NCI-H226 (cell line): ENCODE results near the gene PRCD.
A peak's percentile ranks its signal among the peaks of the same experiment; 100 is the strongest.

ENCODE experiments used
- DNase-seq: peaks from one replicate; pipeline ENCODE4 v3.0.0-alpha.2; 2015

PRCD gene

GRCh38 chr17:76575570-76575969 is 35.7 kb downstream of the PRCD start:
- no peak for DNase-seq

GRCh38 chr17:76576189-76576588 is 36.3 kb downstream of the PRCD start:
- no peak for DNase-seq

GRCh38 chr17:76577876-76578275 is 38.0 kb downstream of the PRCD start:
- DNase-seq, result no peak

- DNase-seq, result no peak
These were observed 38.5 kb downstream of the PRCD start for GRCh38 chr17:76578376-76578775.

GRCh38 chr17:76579281-76579680 is 39.4 kb downstream of the PRCD start:
- DNase-seq, result no peak

GRCh38 chr17:76581515-76581914 is 41.7 kb downstream of the PRCD start:
- no peak for DNase-seq

GRCh38 chr17:76582660-76583059 is 42.8 kb downstream of the PRCD start:
- no peak for DNase-seq

- DNase-seq, result no peak
These were observed 44.7 kb downstream of the PRCD start for GRCh38 chr17:76584427-76585032.

- no peak for DNase-seq
These were observed 45.3 kb downstream of the PRCD start for GRCh38 chr17:76585033-76585648.

GRCh38 chr17:76585649-76586593 is 46.1 kb downstream of the PRCD start, which contains the start of gene ST6GALNAC2:
Gene ST6GALNAC2, minus strand, starts transcription at chr17:76585860. Its CDS starts 52 bp downstream, at chr17:76585808.
- peak; percentile 33 for DNase-seq

GRCh38 chr17:76586741-76587487 is 47.1 kb downstream of the PRCD start:
- no peak for DNase-seq

- DNase-seq, result no peak
These were observed 48.3 kb downstream of the PRCD start for GRCh38 chr17:76588182-76588581.

GRCh38 chr17:76593384-76593826 is 53.6 kb downstream of the PRCD start:
- no peak for DNase-seq

- no peak for DNase-seq
These were observed 54.1 kb downstream of the PRCD start for GRCh38 chr17:76593959-76594358.

- no peak for DNase-seq
These were observed 54.8 kb downstream of the PRCD start for GRCh38 chr17:76594690-76595089.
